ENCODE measurements around the gene UBE2M. TPM values are rescaled to one million over a fixed set of nuclear protein-coding genes. Genes with fewer than 3 reads are reported as not detected.

The UBE2M gene
- total RNA-seq, 1 experiment from 2014 or later, result 133 TPM

DNA sequence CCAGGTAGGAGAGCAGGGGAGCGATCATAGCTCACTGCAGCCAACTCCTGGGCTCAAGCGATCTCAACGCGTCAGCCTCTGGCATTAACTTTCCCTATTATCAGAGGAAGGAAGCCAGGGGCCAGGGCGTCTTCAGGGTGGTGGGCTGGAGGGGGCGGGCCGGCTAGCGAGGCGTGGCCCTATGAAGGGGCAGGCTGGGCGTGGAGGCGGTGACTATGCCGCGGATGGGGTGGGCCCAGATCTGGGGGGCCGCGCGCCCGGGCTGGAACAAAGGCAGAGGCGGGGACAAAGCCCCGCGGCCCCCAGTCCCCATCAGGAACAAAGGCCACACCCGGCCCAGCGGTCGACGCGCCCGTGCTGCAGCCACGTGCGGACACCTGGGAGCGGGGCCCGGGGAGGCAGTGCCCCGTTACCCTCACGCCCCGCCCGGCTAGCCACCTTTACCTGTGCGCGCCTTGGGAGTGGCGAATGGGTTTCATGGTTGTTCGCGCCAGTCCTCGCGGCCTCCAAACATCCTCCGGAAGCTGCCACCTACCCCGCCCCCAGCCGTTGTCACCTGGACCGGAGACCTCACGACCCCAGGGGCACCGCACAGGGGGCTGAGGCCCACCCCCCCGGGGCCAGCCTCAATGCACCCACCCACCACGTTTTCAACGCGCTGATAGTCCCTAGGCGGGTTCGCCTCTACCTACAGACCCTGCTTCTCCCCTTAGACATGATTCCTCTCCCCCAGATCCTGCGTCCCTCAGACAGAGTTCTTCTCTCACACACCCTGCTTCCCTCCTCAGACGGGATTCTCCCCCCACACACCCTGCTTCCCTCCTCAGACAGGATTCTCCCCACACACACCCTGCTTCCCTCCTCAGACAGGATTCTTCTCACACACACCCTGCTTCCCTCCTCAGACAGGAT is 19.9 kb downstream of the UBE2M start:
- peak overlapping the region; percentile 45 for H3K4me3 ChIP-seq (ENCODE audit: low read depth, low read length)
- peaks cover 7% of the 10 kb centered on the region for H3K4me1 Mint-ChIP-seq (ENCODE audit: low read depth, unreplicated experiment)
- peak; percentile 89 to 94 for DNase-seq
- H3K27me3 ChIP-seq (replicated peaks; ENCODE audit: control insufficient read depth, insufficient read depth, low read length), result no peaks in the 10 kb centered on the region
- BruUV-seq (replicated peaks), result TSS peak; percentile 49
- ChIA-PET POLR2A (interaction anchor here (1.0 kb wide), 1 partner anchor 19 kb away, joined by 5 read pairs; the partner anchor contains the start of gene ZBTB45), CTCF (interaction anchor here (1.0 kb wide), 1 partner anchor 19 kb away, joined by 6 read pairs; the partner anchor contains the start of gene ZBTB45)
- H3K27ac Mint-ChIP-seq (ENCODE audit: unreplicated experiment), result peak overlapping the region; percentile 92
- H3K36me3 ChIP-seq (ENCODE audit: control insufficient read depth, insufficient read depth, low read length), result no peaks in the 10 kb centered on the region
- peak overlapping the region; percentile 87 for H3K4me3 Mint-ChIP-seq (ENCODE audit: unreplicated experiment)
- H3K9me3 Mint-ChIP-seq (ENCODE audit: unreplicated experiment), result no peaks in the 10 kb centered on the region
- H3K4me1 ChIP-seq, result 0 out of 2 replicates have a peak, but pooled peaks cover 5% of the 10 kb centered on the region
- peaks cover 13% of the 10 kb centered on the region for H3K36me3 Mint-ChIP-seq (ENCODE audit: insufficient read depth, unreplicated experiment)
- H3K27me3 Mint-ChIP-seq (ENCODE audit: insufficient read depth, unreplicated experiment), result peaks cover 6% of the 10 kb centered on the region
- TF ChIP-seq, protein P1, sequence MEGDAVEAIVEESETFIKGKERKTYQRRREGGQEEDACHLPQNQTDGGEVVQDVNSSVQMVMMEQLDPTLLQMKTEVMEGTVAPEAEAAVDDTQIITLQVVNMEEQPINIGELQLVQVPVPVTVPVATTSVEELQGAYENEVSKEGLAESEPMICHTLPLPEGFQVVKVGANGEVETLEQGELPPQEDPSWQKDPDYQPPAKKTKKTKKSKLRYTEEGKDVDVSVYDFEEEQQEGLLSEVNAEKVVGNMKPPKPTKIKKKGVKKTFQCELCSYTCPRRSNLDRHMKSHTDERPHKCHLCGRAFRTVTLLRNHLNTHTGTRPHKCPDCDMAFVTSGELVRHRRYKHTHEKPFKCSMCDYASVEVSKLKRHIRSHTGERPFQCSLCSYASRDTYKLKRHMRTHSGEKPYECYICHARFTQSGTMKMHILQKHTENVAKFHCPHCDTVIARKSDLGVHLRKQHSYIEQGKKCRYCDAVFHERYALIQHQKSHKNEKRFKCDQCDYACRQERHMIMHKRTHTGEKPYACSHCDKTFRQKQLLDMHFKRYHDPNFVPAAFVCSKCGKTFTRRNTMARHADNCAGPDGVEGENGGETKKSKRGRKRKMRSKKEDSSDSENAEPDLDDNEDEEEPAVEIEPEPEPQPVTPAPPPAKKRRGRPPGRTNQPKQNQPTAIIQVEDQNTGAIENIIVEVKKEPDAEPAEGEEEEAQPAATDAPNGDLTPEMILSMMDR (IDR thresholded peaks at IDR 0.05; ENCODE audit: insufficient read depth in 1 of 2, low read depth in 1 of 2, low read length in 1 of 2, severe bottlenecking in 1 of 2, unreplicated experiment in 1 of 2), result no peak
- intact Hi-C loops (cut with micrococcal nuclease; ENCODE audit: unreplicated experiment), result loop anchor here (1.0 kb wide), 1 partner anchor 19 kb away; the partner anchor contains the start of gene ZBTB45
- no peaks in the 10 kb centered on the region for H3K9me3 ChIP-seq

DNA sequence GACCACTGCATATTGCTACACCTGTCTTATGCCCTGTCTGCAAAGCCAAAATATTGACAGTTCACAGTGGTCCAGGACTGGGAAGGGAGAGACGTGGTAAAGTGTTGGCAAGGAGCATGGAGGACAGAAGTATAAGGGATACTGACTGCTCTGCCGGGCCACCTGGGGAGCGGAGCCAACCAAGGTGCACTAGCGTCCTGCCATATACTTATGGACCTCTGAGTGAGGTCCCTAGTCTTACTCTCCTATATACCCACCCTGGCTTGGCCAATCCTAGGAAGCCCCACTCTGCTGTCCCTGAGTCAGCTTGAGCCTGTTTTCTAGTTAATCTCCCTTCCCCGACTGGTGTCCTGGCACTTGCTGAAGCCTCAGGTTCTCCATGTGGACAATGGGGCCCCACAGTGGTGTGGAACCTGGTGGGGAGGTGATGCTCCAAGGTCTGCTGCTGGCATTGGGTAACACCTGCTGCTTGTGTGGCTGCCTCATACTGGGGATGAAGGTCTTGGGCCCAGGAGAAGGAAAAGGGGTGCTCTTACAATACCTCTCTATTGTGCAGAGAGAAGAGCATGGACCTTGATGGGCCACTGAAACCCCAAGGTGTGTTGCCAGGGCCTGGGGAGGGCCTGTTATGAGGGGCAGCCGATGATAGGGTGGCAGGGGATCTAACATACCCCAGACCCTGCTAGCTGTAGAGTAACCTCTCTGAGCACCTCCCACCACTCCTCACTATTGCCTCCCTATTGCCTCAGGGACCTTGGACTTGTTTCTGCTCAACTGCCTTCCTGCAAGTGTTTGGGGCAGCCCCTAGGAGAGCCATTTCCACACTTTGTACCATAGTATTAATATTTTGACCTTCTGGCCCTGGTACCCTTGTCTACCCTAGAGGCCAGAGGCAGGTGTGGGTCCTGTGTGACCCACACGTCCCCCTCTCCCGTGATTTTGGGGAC is 21.3 kb downstream of the UBE2M start:
- Mint-ChIP-seq H3K4me1 (ENCODE audit: low read depth, unreplicated experiment) (peaks cover 7% of the 10 kb centered on the region), H3K36me3 (ENCODE audit: insufficient read depth, unreplicated experiment) (peaks cover 13% of the 10 kb centered on the region), H3K9me3 (ENCODE audit: unreplicated experiment) (no peaks in the 10 kb centered on the region), H3K27me3 (ENCODE audit: insufficient read depth, unreplicated experiment) (peaks cover 1% of the 10 kb centered on the region), H3K4me3 (ENCODE audit: unreplicated experiment) (peak overlapping the region; percentile 87), H3K27ac (ENCODE audit: unreplicated experiment) (peak overlapping the region; percentile 92)
- Histone ChIP-seq H3K4me3 (ENCODE audit: low read depth, low read length) (no peak overlapping the region), H3K4me1 (0 out of 2 replicates have a peak, but pooled peaks cover 5% of the 10 kb centered on the region), H3K9me3 (no peaks in the 10 kb centered on the region), H3K36me3 (ENCODE audit: control insufficient read depth, insufficient read depth, low read length) (no peaks in the 10 kb centered on the region), H3K27me3 (replicated peaks; ENCODE audit: control insufficient read depth, insufficient read depth, low read length) (no peaks in the 10 kb centered on the region)
- TF ChIP-seq, protein P1 (IDR thresholded peaks at IDR 0.05; ENCODE audit: insufficient read depth in 1 of 2, low read depth in 1 of 2, low read length in 1 of 2, severe bottlenecking in 1 of 2, unreplicated experiment in 1 of 2), result no peak
- ChIA-PET CTCF (interaction anchor here (1.0 kb wide), 1 partner anchor 18 kb away, joined by 6 read pairs; the partner anchor contains the start of gene ZBTB45), POLR2A (interaction anchor here (1.0 kb wide), 1 partner anchor 17 kb away, joined by 5 read pairs; the partner anchor contains the start of gene ZBTB45)
- BruUV-seq (replicated peaks), result no TSS peak
- intact Hi-C loops (cut with micrococcal nuclease; ENCODE audit: unreplicated experiment), result no loop called here
- DNase-seq, result no peak

DNA sequence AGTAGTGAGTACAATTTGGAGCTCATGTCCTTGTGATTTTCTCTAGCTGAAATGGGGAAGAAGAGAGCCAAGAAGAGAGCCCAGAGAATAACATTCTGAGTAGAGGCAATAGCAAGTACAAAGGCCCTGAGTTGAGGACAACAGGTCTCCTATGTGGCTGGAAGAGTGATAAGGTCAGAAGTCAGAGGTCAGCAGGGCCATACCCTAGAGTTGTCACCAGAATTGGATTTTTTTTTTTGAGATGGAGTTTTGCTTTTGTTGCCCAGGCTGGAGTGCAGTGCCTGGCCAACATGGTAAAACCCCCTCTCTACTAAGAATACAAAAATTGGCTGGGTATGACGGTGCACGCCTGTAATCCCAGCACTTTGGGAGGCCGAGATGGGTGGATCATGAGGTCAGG is 22.6 kb downstream of the UBE2M start:
- Histone ChIP-seq H3K27me3 (replicated peaks; ENCODE audit: control insufficient read depth, insufficient read depth, low read length) (no peaks in the 10 kb centered on the region), H3K4me3 (ENCODE audit: low read depth, low read length) (no peak overlapping the region), H3K9me3 (no peaks in the 10 kb centered on the region), H3K36me3 (ENCODE audit: control insufficient read depth, insufficient read depth, low read length) (no peaks in the 10 kb centered on the region), H3K4me1 (0 out of 2 replicates have a peak, but pooled peaks cover 5% of the 10 kb centered on the region)
- H3K27ac Mint-ChIP-seq (ENCODE audit: unreplicated experiment), result no peak overlapping the region
- TF ChIP-seq, protein P1 (IDR thresholded peaks at IDR 0.05; ENCODE audit: insufficient read depth in 1 of 2, low read depth in 1 of 2, low read length in 1 of 2, severe bottlenecking in 1 of 2, unreplicated experiment in 1 of 2), result no peak
- H3K27me3 Mint-ChIP-seq (ENCODE audit: insufficient read depth, unreplicated experiment), result peaks cover 3% of the 10 kb centered on the region
- H3K4me3 Mint-ChIP-seq (ENCODE audit: unreplicated experiment), result no peak overlapping the region
- CTCF ChIA-PET, result no interaction called here
- H3K4me1 Mint-ChIP-seq (ENCODE audit: low read depth, unreplicated experiment), result peaks cover 7% of the 10 kb centered on the region
- no TSS peak for BruUV-seq (replicated peaks)
- peaks cover 13% of the 10 kb centered on the region for H3K36me3 Mint-ChIP-seq (ENCODE audit: insufficient read depth, unreplicated experiment)
- POLR2A ChIA-PET, result no interaction called here
- no peaks in the 10 kb centered on the region for H3K9me3 Mint-ChIP-seq (ENCODE audit: unreplicated experiment)
- intact Hi-C loops (cut with micrococcal nuclease; ENCODE audit: unreplicated experiment), result no loop called here
- no peak for DNase-seq

Measured in Caco-2 (cell line).